ENCODE data around the gene EVA1B.

The EVA1B gene

DNA sequence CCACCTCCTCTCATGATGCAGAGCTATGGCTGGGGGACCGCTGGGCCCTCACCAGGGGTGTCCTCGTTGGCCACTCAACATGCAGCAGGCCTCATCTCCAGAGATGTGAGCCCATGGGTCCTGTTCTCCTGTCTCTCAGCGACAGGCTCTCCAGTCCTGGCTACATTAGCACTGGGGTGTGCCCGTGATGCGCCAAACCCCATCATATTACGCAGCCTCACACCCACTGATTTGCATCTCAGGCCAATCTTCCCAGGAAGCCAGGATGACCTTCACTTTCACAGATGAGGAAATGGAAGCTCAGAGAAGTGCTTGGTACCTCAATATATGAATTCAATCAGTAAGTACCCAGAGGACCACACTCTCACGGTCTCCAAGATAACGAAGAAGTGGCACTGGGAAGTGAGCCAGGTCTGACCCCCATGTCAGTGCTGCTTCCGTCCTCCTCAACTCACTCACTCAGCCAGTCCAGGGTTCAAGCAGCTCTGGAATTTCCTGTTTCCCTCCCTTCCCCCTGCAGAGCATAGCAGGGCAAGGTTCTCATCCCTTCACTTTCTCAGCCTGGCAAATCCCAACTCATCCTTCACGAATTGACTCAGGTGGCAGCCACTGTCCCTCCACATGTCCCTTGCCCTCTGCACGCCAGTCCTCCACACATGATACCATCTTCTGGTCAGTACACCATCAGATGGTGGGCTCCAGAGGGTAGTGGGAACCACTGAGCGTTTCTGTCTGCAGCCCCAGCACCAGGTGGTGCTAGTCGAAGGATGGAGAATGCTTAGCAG is 28.9 kb upstream of the EVA1B start:
- Histone ChIP-seq H3K9ac (ENCODE audit: insufficient read length, low read depth) (peak overlapping the region; percentile 7), H3K36me3 (ENCODE audit: insufficient read depth, insufficient read length, low read length) (peaks cover 80% of the 10 kb centered on the region), H3K9me3 (ENCODE audit: insufficient read depth, low read length) (no peaks in the 10 kb centered on the region), H3K4me3 (ENCODE audit: insufficient read length, low read depth) (no peak overlapping the region), H3K4me1 (ENCODE audit: insufficient read depth, insufficient read length) (peaks cover 36% of the 10 kb centered on the region), H3K27me3 (ENCODE audit: insufficient read depth, insufficient read length) (no peaks in the 10 kb centered on the region)
- TF ChIP-seq SUZ12 (IDR thresholded peaks at IDR 0.05; ENCODE audit: extremely low read depth, insufficient read depth, insufficient read length) = no peak
- no peak for TF ChIP-seq ZNF274 (IDR thresholded peaks at IDR 0.05; ENCODE audit: low read depth, low read length)
- TF ChIP-seq YY1 (IDR thresholded peaks at IDR 0.05; ENCODE audit: insufficient read depth, insufficient read length) = no peak
- no peak for DNase-seq (ENCODE audit: low read depth, low spot score)

DNA sequence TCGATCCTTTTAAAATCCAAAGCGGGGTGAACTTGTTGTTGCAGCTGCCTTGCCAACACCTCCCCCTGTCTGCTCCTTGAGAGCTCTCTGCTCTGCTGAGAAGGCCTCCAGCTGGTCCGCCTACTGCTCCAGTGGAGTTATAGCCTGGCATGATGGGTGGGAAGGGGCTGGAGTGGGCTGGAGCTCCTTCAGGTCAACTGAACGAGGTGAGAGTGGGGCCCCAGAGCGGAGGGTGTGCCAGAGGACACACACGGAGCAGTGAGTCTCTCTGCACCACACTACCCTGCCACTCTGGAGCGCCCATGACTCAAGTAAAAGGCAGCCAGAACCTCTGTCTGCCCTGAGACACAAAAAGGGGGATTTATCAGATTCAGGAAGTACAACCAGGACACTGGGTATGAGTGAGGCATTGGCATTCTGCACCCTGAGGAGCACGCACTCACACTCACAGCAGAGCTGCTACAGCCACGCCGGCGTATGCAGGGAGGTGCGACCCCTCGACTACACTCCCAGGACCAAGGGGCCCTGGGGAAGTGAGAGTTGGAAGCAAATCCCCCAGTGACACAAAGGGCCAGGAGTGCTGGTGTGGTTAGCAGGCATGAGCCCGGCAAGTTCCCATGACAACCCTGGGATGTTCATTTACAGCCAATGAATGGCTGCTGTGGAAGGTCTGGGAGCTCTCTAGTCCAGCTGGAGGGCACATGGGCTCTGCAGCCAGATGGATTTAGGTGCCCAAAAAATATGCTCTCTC is 28.0 kb upstream of the EVA1B start:
- Histone ChIP-seq H3K4me3 (ENCODE audit: insufficient read length, low read depth) (no peak overlapping the region), H3K4me1 (ENCODE audit: insufficient read depth, insufficient read length) (peaks cover 36% of the 10 kb centered on the region), H3K27me3 (ENCODE audit: insufficient read depth, insufficient read length) (no peaks in the 10 kb centered on the region), H3K9ac (ENCODE audit: insufficient read length, low read depth) (peak overlapping the region; percentile 44), H3K9me3 (ENCODE audit: insufficient read depth, low read length) (no peaks in the 10 kb centered on the region), H3K36me3 (ENCODE audit: insufficient read depth, insufficient read length, low read length) (peaks cover 81% of the 10 kb centered on the region)
- TF ChIP-seq SUZ12 (IDR thresholded peaks at IDR 0.05; ENCODE audit: extremely low read depth, insufficient read depth, insufficient read length) = no peak
- TF ChIP-seq ZNF274 (IDR thresholded peaks at IDR 0.05; ENCODE audit: low read depth, low read length) = no peak
- TF ChIP-seq YY1 (IDR thresholded peaks at IDR 0.05; ENCODE audit: insufficient read depth, insufficient read length) = no peak
- DNase-seq (ENCODE audit: low read depth, low spot score) = no peak

DNA sequence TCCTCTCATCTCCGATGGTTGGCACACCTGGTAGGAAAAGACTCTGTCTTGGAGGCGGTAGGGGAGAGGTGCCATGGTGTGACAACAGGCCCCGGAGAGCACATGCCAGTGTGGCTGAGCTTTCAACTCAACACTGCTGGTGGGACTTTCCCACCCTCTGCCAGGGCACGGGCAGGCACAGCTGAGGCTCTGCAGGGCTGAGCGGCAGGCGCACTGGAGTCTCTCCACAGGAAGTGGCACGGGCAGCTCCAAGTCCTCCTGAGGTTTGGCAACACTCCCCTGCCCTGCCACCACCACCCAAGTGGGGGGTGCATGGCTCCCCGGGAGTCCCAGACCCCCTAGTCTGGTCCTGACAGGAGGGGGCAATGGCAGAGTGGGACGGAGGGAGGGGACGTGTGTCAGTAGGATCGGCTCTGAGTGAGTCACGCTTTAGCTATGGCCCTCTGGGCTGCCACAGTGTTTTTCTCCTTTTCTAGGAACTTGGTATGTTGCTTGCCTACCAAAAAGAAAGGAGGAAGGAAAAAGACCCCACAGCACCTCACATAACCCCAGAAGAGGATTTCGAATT is 27.3 kb upstream of the EVA1B start:
- H3K36me3 ChIP-seq (ENCODE audit: insufficient read depth, insufficient read length, low read length) = peaks cover 80% of the 10 kb centered on the region

GRCh38 chr1:36349839-36350238 is 26.4 kb upstream of the EVA1B start:
- Histone ChIP-seq H3K9me3 (ENCODE audit: insufficient read depth, low read length) (no peaks in the 10 kb centered on the region), H3K36me3 (ENCODE audit: insufficient read depth, insufficient read length, low read length) (peaks cover 80% of the 10 kb centered on the region), H3K4me3 (ENCODE audit: insufficient read length, low read depth) (no peak overlapping the region), H3K9ac (ENCODE audit: insufficient read length, low read depth) (peak overlapping the region; percentile 17), H3K4me1 (ENCODE audit: insufficient read depth, insufficient read length) (peaks cover 36% of the 10 kb centered on the region), H3K27me3 (ENCODE audit: insufficient read depth, insufficient read length) (no peaks in the 10 kb centered on the region)
- no peak for DNase-seq (ENCODE audit: low read depth, low spot score)
- no peak for TF ChIP-seq SUZ12 (IDR thresholded peaks at IDR 0.05; ENCODE audit: extremely low read depth, insufficient read depth, insufficient read length)
- TF ChIP-seq ZNF274 (IDR thresholded peaks at IDR 0.05; ENCODE audit: low read depth, low read length) = no peak
- TF ChIP-seq YY1 (IDR thresholded peaks at IDR 0.05; ENCODE audit: insufficient read depth, insufficient read length) = no peak

More for the DNA sequence above, 27.3 kb upstream of the EVA1B start:
- H3K9me3 ChIP-seq (ENCODE audit: insufficient read depth, low read length) = no peaks in the 10 kb centered on the region
- peaks cover 36% of the 10 kb centered on the region for H3K4me1 ChIP-seq (ENCODE audit: insufficient read depth, insufficient read length)
- no peak overlapping the region for H3K9ac ChIP-seq (ENCODE audit: insufficient read length, low read depth)
- no peak for TF ChIP-seq SUZ12 (IDR thresholded peaks at IDR 0.05; ENCODE audit: extremely low read depth, insufficient read depth, insufficient read length)
- TF ChIP-seq YY1 (IDR thresholded peaks at IDR 0.05; ENCODE audit: insufficient read depth, insufficient read length) = no peak
- TF ChIP-seq ZNF274 (IDR thresholded peaks at IDR 0.05; ENCODE audit: low read depth, low read length) = no peak
- DNase-seq (ENCODE audit: low read depth, low spot score) = no peak
- no peaks in the 10 kb centered on the region for H3K27me3 ChIP-seq (ENCODE audit: insufficient read depth, insufficient read length)
- H3K4me3 ChIP-seq (ENCODE audit: insufficient read length, low read depth) = no peak overlapping the region

DNA sequence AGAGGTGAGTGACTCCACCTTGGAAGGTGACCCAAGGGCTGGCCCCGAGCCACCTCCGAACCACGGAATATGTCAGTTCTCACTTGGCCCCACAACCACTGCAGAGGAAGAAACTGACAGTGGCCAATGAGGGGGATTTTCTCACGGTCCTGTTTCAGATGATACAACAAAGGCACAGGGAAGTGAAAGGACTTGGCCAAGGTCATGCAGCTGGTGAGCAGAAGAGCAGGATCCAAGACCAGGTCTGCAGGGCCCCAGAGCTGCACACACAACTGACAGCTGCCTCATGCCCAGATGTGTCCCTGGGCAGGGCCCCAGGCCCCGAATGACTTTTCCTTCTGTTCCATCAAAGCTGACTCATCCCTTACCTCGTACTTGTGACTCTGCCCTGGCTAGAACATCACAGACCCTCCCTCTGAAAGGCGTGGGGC is 25.8 kb upstream of the EVA1B start:
- Histone ChIP-seq H3K27me3 (ENCODE audit: insufficient read depth, insufficient read length) (no peaks in the 10 kb centered on the region), H3K4me1 (ENCODE audit: insufficient read depth, insufficient read length) (peaks cover 36% of the 10 kb centered on the region), H3K9me3 (ENCODE audit: insufficient read depth, low read length) (no peaks in the 10 kb centered on the region), H3K4me3 (ENCODE audit: insufficient read length, low read depth) (no peak overlapping the region), H3K36me3 (ENCODE audit: insufficient read depth, insufficient read length, low read length) (peaks cover 80% of the 10 kb centered on the region), H3K9ac (ENCODE audit: insufficient read length, low read depth) (peak overlapping the region; percentile 1)
- no peak for DNase-seq (ENCODE audit: low read depth, low spot score)
- no peak for TF ChIP-seq SUZ12 (IDR thresholded peaks at IDR 0.05; ENCODE audit: extremely low read depth, insufficient read depth, insufficient read length)
- no peak for TF ChIP-seq YY1 (IDR thresholded peaks at IDR 0.05; ENCODE audit: insufficient read depth, insufficient read length)
- no peak for TF ChIP-seq ZNF274 (IDR thresholded peaks at IDR 0.05; ENCODE audit: low read depth, low read length)

GRCh38 chr1:36346741-36347370 is 23.4 kb upstream of the EVA1B start:
- H3K27me3 ChIP-seq (ENCODE audit: insufficient read depth, insufficient read length) = no peaks in the 10 kb centered on the region
- no peaks in the 10 kb centered on the region for H3K9me3 ChIP-seq (ENCODE audit: insufficient read depth, low read length)
- no peak overlapping the region for H3K9ac ChIP-seq (ENCODE audit: insufficient read length, low read depth)
- no peak overlapping the region for H3K4me3 ChIP-seq (ENCODE audit: insufficient read length, low read depth)
- TF ChIP-seq SUZ12 (IDR thresholded peaks at IDR 0.05; ENCODE audit: extremely low read depth, insufficient read depth, insufficient read length) (no peak), YY1 (IDR thresholded peaks at IDR 0.05; ENCODE audit: insufficient read depth, insufficient read length) (no peak), ZNF274 (IDR thresholded peaks at IDR 0.05; ENCODE audit: low read depth, low read length) (no peak)
- DNase-seq (ENCODE audit: low read depth, low spot score) = no peak
- H3K36me3 ChIP-seq (ENCODE audit: insufficient read depth, insufficient read length, low read length) = peaks cover 81% of the 10 kb centered on the region
- H3K4me1 ChIP-seq (ENCODE audit: insufficient read depth, insufficient read length) = peaks cover 29% of the 10 kb centered on the region

All from NT2/D1 (cell line).